Articular chondrocyte of knee joint (primary cell): Measurements from ENCODE around the gene ZNF765. TPM values are rescaled to one million over a fixed set of nuclear protein-coding genes. Genes with fewer than 3 reads are reported as not detected.

Experiments used
- small RNA-seq: library from RNA; depleted of rRNA; stranded (forward); fragments of <200 nt; gene quantifications from one replicate; pipeline ENCODE3, GENCODE V24; 2012
- total RNA-seq: library from RNA; depleted of rRNA; stranded (reverse); fragments of >200 nt; gene quantifications from 2 replicates; pipeline ENCODE4 v1.2.3, GENCODE V29; 2012

ZNF765 gene
- 12.8 and 14.9 TPM in 2 replicates for total RNA-seq

DNA sequence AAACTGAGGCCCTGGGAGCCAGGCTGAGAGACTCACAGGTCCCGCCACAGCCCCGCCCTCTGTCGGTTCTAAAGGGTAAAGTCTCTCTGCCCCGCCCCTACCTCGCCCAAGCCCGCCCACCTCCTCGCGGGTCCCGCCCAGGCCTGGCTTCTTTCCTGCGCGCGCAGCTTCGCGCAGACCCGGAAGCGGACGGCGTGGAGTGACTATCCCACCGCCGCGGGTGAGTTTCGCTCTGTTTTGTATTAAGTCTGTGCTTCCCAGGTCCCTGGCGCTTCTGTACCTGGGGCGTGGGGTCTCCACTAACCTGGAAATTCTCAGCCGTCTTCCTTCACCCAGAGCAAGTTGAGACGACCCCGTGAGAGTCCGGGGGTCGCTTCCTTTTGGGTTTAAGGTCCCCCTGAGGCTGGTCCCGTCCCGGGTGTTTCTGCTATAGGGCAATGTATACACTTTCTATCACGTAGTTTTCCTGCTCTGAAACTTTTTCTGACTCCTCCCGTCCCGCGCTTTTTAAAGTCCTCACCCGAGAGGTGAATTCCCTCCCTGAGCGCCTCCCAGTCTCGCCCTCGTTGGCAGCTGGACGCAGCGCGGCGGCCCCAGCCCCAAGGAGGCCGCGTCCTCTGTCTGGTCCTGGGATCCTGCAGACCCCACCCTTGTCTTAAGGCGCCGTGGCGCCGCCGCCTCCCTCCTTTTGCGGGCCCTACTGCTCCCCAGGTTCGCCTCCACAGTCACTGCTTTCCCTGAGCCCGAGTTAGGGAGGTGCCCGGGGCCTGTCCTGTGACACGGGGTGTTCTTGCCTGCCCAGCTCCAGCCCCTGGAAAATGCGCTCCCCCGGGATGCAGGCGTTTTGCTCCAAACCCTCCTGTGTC, at the start of gene ZNF765:
TSS of gene ZNF765 (plus strand) at position 176 of the 866 bp plus-strand sequence. CDS start 2,867 bp downstream, outside the sequence.

DNA sequence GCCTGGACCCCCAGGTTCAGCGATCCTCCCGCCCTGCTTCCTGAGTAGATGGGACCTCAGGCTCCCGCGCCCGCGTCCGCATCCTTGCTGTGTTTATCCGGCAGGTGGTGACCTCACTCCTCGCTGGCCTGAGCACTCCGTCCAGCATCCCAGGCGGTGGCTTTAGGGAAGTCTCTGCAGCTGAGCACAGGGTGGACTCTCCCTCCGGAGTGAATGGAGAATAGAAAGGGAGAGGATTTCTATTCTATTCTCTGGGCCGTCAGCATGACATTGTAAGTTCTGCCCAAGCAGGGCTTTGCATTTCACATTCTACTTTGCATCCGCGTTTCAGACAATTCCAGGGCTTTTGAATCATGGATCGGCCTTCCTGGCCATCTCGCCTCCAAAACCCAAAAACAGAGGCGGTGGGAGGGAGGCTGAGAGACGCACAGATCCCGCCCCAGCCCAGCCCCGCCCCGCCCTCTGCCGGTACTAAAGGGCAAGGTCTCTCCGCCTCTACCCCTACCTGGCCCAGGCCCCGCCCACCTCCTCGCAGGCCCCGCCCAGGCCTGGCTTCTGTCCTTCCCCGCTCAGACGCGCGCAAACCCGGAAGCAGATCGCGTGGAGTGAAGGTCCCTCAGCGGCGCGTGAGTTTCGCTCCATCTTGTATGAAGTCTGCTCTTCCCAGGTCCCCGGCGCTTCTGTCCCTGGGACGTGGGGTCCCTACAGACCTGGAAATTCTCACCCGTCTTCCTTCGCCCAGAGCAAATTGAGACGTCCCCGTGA, 29.6 kb upstream of the ZNF765 start, which contains the start of gene ZNF525:
TSS of gene ZNF525 (plus strand) at position 572 of the 765 bp plus-strand sequence. CDS start 6,577 bp downstream, outside the sequence.

DNA sequence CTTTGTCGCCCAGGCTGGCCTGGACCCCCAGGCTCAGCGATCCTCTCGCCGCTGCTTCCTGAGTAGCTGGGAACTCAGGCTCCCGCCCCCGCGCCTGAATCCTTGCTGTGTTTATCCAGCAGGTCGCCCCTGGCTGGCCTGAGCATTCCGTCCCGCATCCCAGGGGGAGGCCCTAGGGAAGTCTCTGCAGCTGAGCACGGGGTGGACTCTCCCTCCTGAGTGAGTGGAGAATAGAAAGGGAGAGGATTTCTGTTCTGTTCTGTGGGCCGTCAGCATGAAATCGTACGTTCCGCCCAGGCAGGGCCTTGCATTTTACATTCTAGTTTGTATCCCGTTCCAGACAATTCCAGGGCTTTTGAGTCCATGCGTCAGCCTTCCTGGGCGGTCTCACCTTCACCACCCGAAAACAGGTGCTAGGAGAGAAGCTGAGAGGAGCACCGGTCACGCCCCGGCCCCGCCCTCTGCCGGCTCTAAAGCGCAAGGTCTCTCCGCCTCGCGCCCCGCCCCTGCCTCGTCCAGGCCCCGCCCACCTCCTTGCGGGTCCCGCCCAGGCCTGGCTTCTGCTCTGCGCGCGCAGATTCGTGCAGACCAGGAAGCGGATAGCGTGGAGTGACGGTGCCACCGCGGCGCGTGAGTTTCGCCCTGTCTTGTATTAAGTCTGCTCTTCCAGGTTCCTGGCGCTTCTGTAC, 36.6 kb downstream of the ZNF765 start, which contains the start of gene ZNF761:
TSS of gene ZNF761 (plus strand) at position 586 of the 689 bp plus-strand sequence. CDS start 15,285 bp downstream, outside the sequence.

DNA sequence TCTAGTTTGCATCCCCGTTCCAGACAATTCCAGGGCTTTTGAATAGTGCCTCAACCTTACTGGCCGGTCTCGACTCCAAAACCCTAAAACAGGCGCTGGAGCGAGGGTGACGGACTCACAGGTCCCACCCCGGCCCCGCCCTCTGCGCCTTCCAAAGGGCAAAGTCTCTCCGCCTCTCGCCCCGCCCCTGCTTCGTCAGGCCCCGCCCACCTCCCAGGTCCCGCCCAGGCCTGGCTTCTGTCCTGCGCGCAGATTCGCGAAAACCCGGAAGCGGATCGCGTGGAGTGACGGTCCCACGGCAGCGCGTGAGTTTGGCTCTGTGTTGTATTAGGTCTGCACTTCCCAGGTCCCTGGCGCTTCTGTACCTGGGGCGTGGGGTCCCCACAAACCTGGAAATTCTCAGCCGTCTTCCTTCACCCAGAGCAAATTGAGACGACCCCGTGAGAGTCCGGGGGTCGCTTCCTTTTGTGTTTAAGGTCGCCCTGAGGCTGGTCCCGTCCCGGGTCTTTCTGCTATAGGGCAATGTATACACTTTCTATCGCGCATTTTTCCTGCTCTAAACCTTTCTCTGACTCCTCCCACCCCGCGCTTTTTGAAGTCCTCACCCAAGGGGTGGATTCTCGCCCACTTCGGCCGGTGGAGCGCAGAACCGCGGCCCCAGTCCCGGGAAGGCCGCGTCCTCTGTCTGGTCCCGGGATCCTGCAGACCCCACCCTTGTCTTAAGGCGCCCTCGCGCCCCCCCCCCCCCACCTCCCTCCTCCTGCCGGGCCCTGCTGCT, 72.7 kb downstream of the ZNF765 start, which contains the start of gene ZNF813:
TSS of gene ZNF813 (plus strand) at position 249 of the 778 bp plus-strand sequence. CDS start 16,090 bp downstream, outside the sequence.

Small RNA genes lying within 50 kb of the gene (small RNA-seq; reads per million reads assigned to genes)
- not detected for gene RPL39P36

Other genes starting within 250 kb of the ZNF765 start
- gene ZNF347, start 236.1 kb upstream of the ZNF765 start, total RNA-seq, result 11.0 and 12.0 TPM in 2 replicates
- gene ZNF665, start 201.8 kb upstream of the ZNF765 start, total RNA-seq, result 3.0 and 6.5 TPM in 2 replicates
- 19.9 and 22.5 TPM in 2 replicates for gene ZNF677, start 140.3 kb upstream of the ZNF765 start, total RNA-seq
- not detected in 2 replicates for gene VN1R2, start 136.9 kb upstream of the ZNF765 start, total RNA-seq
- not detected in 2 replicates for gene VN1R4, start 127.4 kb upstream of the ZNF765 start, total RNA-seq
- 9.0 and 11.1 TPM in 2 replicates for gene ZNF845, start 61.4 kb upstream of the ZNF765 start, total RNA-seq
- gene ZNF525, start 29.4 kb upstream of the ZNF765 start, total RNA-seq, result 6.4 and 9.1 TPM in 2 replicates
- 12.9 and 16.6 TPM in 2 replicates for gene ZNF761, start 36.8 kb downstream of the ZNF765 start, total RNA-seq
- 4.4 and 4.9 TPM in 2 replicates for gene ZNF813, start 72.6 kb downstream of the ZNF765 start, total RNA-seq
- gene ZNF331, start 143.0 kb downstream of the ZNF765 start, total RNA-seq, result 19.5 and 26.8 TPM in 2 replicates
- not detected in 2 replicates for gene DPRX, start 236.8 kb downstream of the ZNF765 start, total RNA-seq